Suprapubic skin (tissue), 4 donors: Measurements from ENCODE around the gene CD274.

Experiments
- CTCF ChIP-seq, 2 donors: fragments of 200-600 bp in 1 of 2; fragments of 450-650 bp in 1 of 2; sonication (generic) in 1 of 2; IDR thresholded peaks; one replicate each; pipeline ENCODE4 v1.5.1; 2016 to 2019; ENCODE audit warnings: antibody characterized with exemption in 2 of 2, mild to moderate bottlenecking in 1 of 2, moderate library complexity in 1 of 2
- EP300 ChIP-seq: sonication (generic); formaldehyde crosslinking; IDR thresholded peaks from one replicate; pipeline ENCODE4 v1.6.1; 2017; ENCODE audit warnings: antibody characterized with exemption
- POLR2A ChIP-seq, 2 donors: fragments of 450-650 bp; IDR thresholded peaks; one replicate each; pipeline ENCODE4 v1.6.1; 2017; ENCODE audit warnings: antibody characterized with exemption in 2 of 2, mild to moderate bottlenecking in 2 of 2, moderate library complexity in 2 of 2
- POLR2AphosphoS5 ChIP-seq, 3 donors: sonication (generic); formaldehyde crosslinking; IDR thresholded peaks; one replicate each; pipeline ENCODE4 v1.6.1; 2017; ENCODE audit warnings: antibody characterized with exemption in 3 of 3

- no peak for TF ChIP-seq CTCF (IDR thresholded peaks at IDR 0.05)
- no peak for TF ChIP-seq EP300
- TF ChIP-seq POLR2A (IDR thresholded peaks at IDR 0.05): no peak
- TF ChIP-seq POLR2AphosphoS5 (IDR thresholded peaks at IDR 0.05): no peak
These were observed 31.9 kb downstream of the CD274 start for GRCh38 chr9:5482194-5482593.
